C4-2B (cell line): ENCODE measurements around the gene WT1.

Source experiments
- H3K27ac ChIP-seq: fragments of 450-650 bp; 2 replicates; pipeline ENCODE4 v1.5.1; 2017
- CTCF ChIP-seq: fragments of 450-650 bp; conservative IDR thresholded peaks from 2 replicates; pipeline ENCODE4 v1.5.1; 2017; ENCODE audit warnings: mild to moderate bottlenecking
- ZFX ChIP-seq: fragments of 450-650 bp; IDR thresholded peaks from 2 replicates; pipeline ENCODE4 v1.6.1; 2017

The WT1 gene

GRCh38 chr11:32433914-32434355 is 1.4 kb downstream of the WT1 start:
- TF ChIP-seq ZFX: no peak
- no peak for TF ChIP-seq CTCF
- peak overlapping the region; percentile 77; the same call in 1 of the 2 replicates for H3K27ac ChIP-seq

- TF ChIP-seq CTCF: no peak
- no peak for TF ChIP-seq ZFX
- no peak overlapping the region for H3K27ac ChIP-seq
These were observed 2.0 kb downstream of the WT1 start for GRCh38 chr11:32433101-32433913.

GRCh38 chr11:32432565-32432964 is 2.8 kb downstream of the WT1 start:
- no peak for TF ChIP-seq CTCF
- TF ChIP-seq ZFX: no peak
- H3K27ac ChIP-seq: no peak overlapping the region

- no peak overlapping the region for H3K27ac ChIP-seq
These were observed 4.6 kb downstream of the WT1 start for GRCh38 chr11:32430568-32431381.

GRCh38 chr11:32429477-32429876 is 5.9 kb downstream of the WT1 start:
- no peak for TF ChIP-seq CTCF
- no peak for TF ChIP-seq ZFX

More at GRCh38 chr11:32430568-32431381, 4.6 kb downstream of the WT1 start:
- TF ChIP-seq ZFX: no peak
- no peak for TF ChIP-seq CTCF

GRCh38 chr11:32428665-32429303 is 6.6 kb downstream of the WT1 start:
- H3K27ac ChIP-seq: no peak overlapping the region
- no peak for TF ChIP-seq ZFX
- TF ChIP-seq CTCF: no peak

More at GRCh38 chr11:32429477-32429876, 5.9 kb downstream of the WT1 start:
- no peak overlapping the region for H3K27ac ChIP-seq
